Measurements from ENCODE around the gene SORCS2. TPM values are rescaled to one million over a fixed set of nuclear protein-coding genes. Genes with fewer than 3 reads are reported as not detected.

SORCS2 gene
- total and polyA plus RNA-seq, 2 of the 8 experiments (the other 6 are each of a cell fraction or from before 2014, with no cell fraction given), result 0.36 to 1.8 TPM

DNA sequence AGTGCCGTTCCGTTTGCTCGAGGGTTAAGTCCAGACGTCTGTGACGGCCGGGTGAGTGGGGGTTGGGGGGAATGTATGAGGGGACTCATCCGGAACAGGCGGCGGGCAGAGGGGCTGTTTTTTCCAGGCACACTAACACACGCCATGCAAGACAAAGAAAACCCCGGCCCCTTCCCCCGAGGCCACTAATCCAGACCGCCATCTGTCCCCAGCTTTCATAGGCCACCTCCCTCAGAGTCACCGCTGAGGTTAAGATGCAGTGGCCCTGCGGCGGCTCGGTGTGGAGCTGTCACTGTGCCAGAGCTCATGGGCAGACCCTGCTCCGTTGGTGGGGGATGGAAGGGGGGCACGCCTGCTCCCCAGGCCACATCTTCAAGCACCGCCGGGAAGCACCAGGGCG is 34.1 kb downstream of the SORCS2 start:
- TF ChIP-seq RAD21 (IDR thresholded peaks at IDR 0.05 in 1 of 2, conservative IDR thresholded peaks at IDR 0.05 in 1 of 2; ENCODE audit: low read depth in 2 of 2, low read length in 2 of 2), result no peak
- TF ChIP-seq NANOG (IDR thresholded peaks at IDR 0.05; ENCODE audit: insufficient read depth, low read depth, low read length, poor library complexity, severe bottlenecking), result no peak
- no peak for TF ChIP-seq NRF1 (IDR thresholded peaks at IDR 0.05; ENCODE audit: low read depth, low read length)
- no peak for TF ChIP-seq SIRT6 (IDR thresholded peaks at IDR 0.05; ENCODE audit: low read length)
- no peak for TF ChIP-seq SRF (IDR thresholded peaks at IDR 0.05; ENCODE audit: low read depth, low read length)
- no peak overlapping the region for H2AK5ac ChIP-seq (ENCODE audit: low read depth, low read length)
- no peak overlapping the region for H2BK15ac ChIP-seq (ENCODE audit: low read length)
- POLR2A ChIA-PET (ENCODE audit: partially characterized antibody), result no interaction called here
- no peaks in the 10 kb centered on the region for H3K36me3 ChIP-seq (ENCODE audit: control insufficient read depth in 2 of 4, insufficient read depth in 4 of 4, low read length in 3 of 4)
- H3K56ac ChIP-seq (replicated peaks; ENCODE audit: insufficient read length, low read depth, low read length), result no peak overlapping the region
- H4K5ac ChIP-seq (ENCODE audit: insufficient read length, low read depth, low read length), result no peak overlapping the region
- FAIRE-seq (no peak), DNase-seq (ENCODE audit: low read depth in 1 of 2, low spot score in 2 of 2) (no peak)
- H2BK5ac ChIP-seq (ENCODE audit: low read depth, low read length), result no peak overlapping the region
- no peak overlapping the region for H3K23ac ChIP-seq (ENCODE audit: insufficient read length)
- no peak overlapping the region for H3K9ac ChIP-seq (replicated peaks in 1 of 4; ENCODE audit: extremely low read depth in 1 of 4, low read depth in 3 of 4, low read length in 3 of 4)
- H4K8ac ChIP-seq (ENCODE audit: extremely low read depth, insufficient read depth, low read length), result no peak overlapping the region
- H2BK120ac ChIP-seq (replicated peaks; ENCODE audit: low read depth, low read length), result no peak overlapping the region
- H3K4ac ChIP-seq (replicated peaks; ENCODE audit: insufficient read length, low read depth, low read length), result no peak overlapping the region
- H3K27me3 ChIP-seq (replicated peaks in 1 of 4; ENCODE audit: control insufficient read depth in 3 of 4, extremely low read depth in 1 of 4, insufficient read depth in 3 of 4, low read length in 3 of 4), result no peaks in the 10 kb centered on the region
- H3K79me1 ChIP-seq (ENCODE audit: low read depth, low read length), result no peaks in the 10 kb centered on the region
- no peak overlapping the region for H3K18ac ChIP-seq (ENCODE audit: extremely low read depth, low read length)
- peaks cover 0 to 2% of the 10 kb centered on the region in 2 experiments; a peak in 1 of 4 replicates for H3K9me3 ChIP-seq (ENCODE audit: insufficient read depth in 2 of 2, low read depth in 1 of 2, low read length in 1 of 2)
- no peak overlapping the region for H3K27ac ChIP-seq (ENCODE audit: low read depth, low read length)
- H2AFZ ChIP-seq (ENCODE audit: low read length), result no peak overlapping the region
- no peak overlapping the region for H3K4me3 ChIP-seq (ENCODE audit: extremely low read depth in 1 of 4, insufficient read depth in 2 of 4, low read depth in 3 of 4, low read length in 4 of 4)
- H4K20me1 ChIP-seq (replicated peaks in 1 of 2; ENCODE audit: control insufficient read depth in 1 of 2, insufficient read depth in 2 of 2, low read length in 2 of 2), result no peaks in the 10 kb centered on the region
- WGBS, 2 experiments (ENCODE audit: extremely low coverage in 1 of 2, insufficient coverage in 1 of 2, insufficient read length in 1 of 2, insufficient replicate concordance in 2 of 2, low coverage in 1 of 2, low lambda C conversion rate in 2 of 2, missing lambda C conversion rate in 1 of 2), result 83% methylated on average over 22 of the region's 22 CpGs; no CpG with 5 or more reads in 1 of the 2 experiments
- H3K23me2 ChIP-seq (ENCODE audit: low read depth, low read length), result no peaks in the 10 kb centered on the region
- no peak overlapping the region for H2BK20ac ChIP-seq (ENCODE audit: low read length)
- no peak overlapping the region for H4K91ac ChIP-seq (replicated peaks; ENCODE audit: insufficient read length, low read length)
- no peak overlapping the region for H2BK12ac ChIP-seq (ENCODE audit: low read depth, low read length)
- no peak overlapping the region for H3K4me2 ChIP-seq (ENCODE audit: insufficient read depth in 1 of 2, low read depth in 2 of 2, low read length in 2 of 2)
- no peaks in the 10 kb centered on the region for H3K4me1 ChIP-seq (replicated peaks in 1 of 4; ENCODE audit: control insufficient read depth in 3 of 4, insufficient read depth in 4 of 4, low read length in 3 of 4)
- no peak overlapping the region for H3K14ac ChIP-seq (ENCODE audit: insufficient read length)
- CTCF ChIA-PET (ENCODE audit: partially characterized antibody), result interaction anchor here (1.0 to 1.1 kb wide), 2 partner anchors 12 to 27 kb away, joined by 3 to 4 read pairs; no protein-coding TSS in a partner anchor
- H3K79me2 ChIP-seq (ENCODE audit: control insufficient read depth in 1 of 2, insufficient read depth in 2 of 2, low read length in 2 of 2), result no peaks in the 10 kb centered on the region
